GM23338 (cell line): ENCODE measurements around the gene IPP. TPM values are rescaled to one million over a fixed set of nuclear protein-coding genes. Genes with fewer than 3 reads are reported as not detected.
"Not testable (repeated sequence)": the region's sequence is repeated elsewhere in the genome, so short reads cannot be mapped to it uniquely, and the experiment has no call there.

Experiments
- ATAC-seq: fragments of 200-7000 bp; cut with Tn5 transposase; 3 replicates; pipeline ENCODE4 v1.9.1; 2020
- DNase-seq: peaks from one replicate; pipeline ENCODE4 v3.0.0-alpha.2; 2015; ENCODE audit warnings: low spot score
- H2AFZ ChIP-seq: fragments of 200-600 bp; sonication (generic); 2 replicates; pipeline ENCODE4 v1.8.0; 2016; ENCODE audit warnings: antibody characterized with exemption, mild to moderate bottlenecking, moderate library complexity
- H3F3A ChIP-seq: fragments of 200-600 bp; sonication (generic); replicated peaks from 2 replicates; pipeline ENCODE4 v1.8.0; 2017; ENCODE audit warnings: antibody characterized with exemption, mixed run types, low read depth
- H3K27ac ChIP-seq: fragments of 200-600 bp; sonication (generic); 2 replicates; pipeline ENCODE4 v1.6.1; 2016; ENCODE audit warnings: low read depth
- H3K27me3 ChIP-seq: fragments of 200-600 bp; sonication (generic); 2 replicates; pipeline ENCODE4 v1.8.0; 2016; ENCODE audit warnings: mild to moderate bottlenecking, mixed run types, moderate library complexity; ENCODE audit not compliant: insufficient read depth
- H3K36me3 ChIP-seq: fragments of 200-600 bp; sonication (generic); 2 replicates; pipeline ENCODE4 v1.8.0; 2016; ENCODE audit warnings: mild to moderate bottlenecking; ENCODE audit not compliant: insufficient read depth
- H3K4me1 ChIP-seq: fragments of 200-600 bp; sonication (generic); 2 replicates; pipeline ENCODE4 v1.8.0; 2016; ENCODE audit warnings: mild to moderate bottlenecking, moderate library complexity; ENCODE audit not compliant: insufficient read depth
- H3K4me2 ChIP-seq: fragments of 200-600 bp; sonication (generic); 2 replicates; pipeline ENCODE4 v1.7.1; 2017; ENCODE audit warnings: mixed run types
- H3K4me3 ChIP-seq: fragments of 200-600 bp; sonication (generic); 2 replicates; pipeline ENCODE4 v1.6.1; 2016; ENCODE audit warnings: mixed run types
- H3K79me2 ChIP-seq: fragments of 200-600 bp; sonication (generic); replicated peaks from 2 replicates; pipeline ENCODE4 v1.8.0; 2017; ENCODE audit warnings: mild to moderate bottlenecking; ENCODE audit not compliant: insufficient read depth
- H3K9me2 ChIP-seq: fragments of 200-600 bp; sonication (generic); 2 replicates; pipeline ENCODE4 v1.8.0; 2017; ENCODE audit not compliant: insufficient read depth
- H4K20me1 ChIP-seq: fragments of 200-600 bp; sonication (generic); replicated peaks from 2 replicates; pipeline ENCODE4 v1.8.0; 2017; ENCODE audit warnings: mild to moderate bottlenecking; ENCODE audit not compliant: insufficient read depth
- H3K27ac Mint-ChIP-seq: 2 replicates; pipeline ENCODE4 v1.8.0; 2020; ENCODE audit warnings: inconsistent platforms, mild to moderate bottlenecking, moderate library complexity, mixed read lengths
- H3K27me3 Mint-ChIP-seq: 3 replicates; pipeline ENCODE4 v1.8.0; 2022; ENCODE audit warnings: low read depth, mild to moderate bottlenecking, moderate library complexity, mixed read lengths, inconsistent platforms; ENCODE audit not compliant: insufficient read depth, poor library complexity
- H3K36me3 Mint-ChIP-seq: 3 replicates; pipeline ENCODE4 v1.8.0; 2021; ENCODE audit warnings: low read depth, mild to moderate bottlenecking, inconsistent platforms, moderate library complexity, mixed read lengths
- H3K4me1 Mint-ChIP-seq: 3 replicates; pipeline ENCODE4 v1.8.0; 2020; ENCODE audit warnings: mild to moderate bottlenecking, inconsistent platforms, mixed read lengths
- H3K4me3 Mint-ChIP-seq: 3 replicates; pipeline ENCODE4 v1.8.0; 2021; ENCODE audit warnings: moderate library complexity, mild to moderate bottlenecking, inconsistent platforms, mixed read lengths
- H3K9me3 Mint-ChIP-seq: 3 replicates; pipeline ENCODE4 v1.8.0; 2020; ENCODE audit warnings: moderate library complexity, mild to moderate bottlenecking, inconsistent platforms, mixed read lengths
- CREB1 ChIP-seq: fragments of 250-450 bp; sonication (Bioruptor Pico); IDR thresholded peaks from 2 replicates; pipeline ENCODE4 v1.5.0; 2020; ENCODE audit warnings: low read depth, mild to moderate bottlenecking, moderate library complexity
- CTCF ChIP-seq, 2 experiments: fragments of 200-600 bp in 1 of 2; sonication (generic) in 1 of 2; conservative IDR thresholded peaks; 2 replicates each; pipeline versions ENCODE4 v1.5.1 to v1.6.1; 2016 to 2017; ENCODE audit warnings: antibody characterized with exemption in 2 of 2, low read depth in 2 of 2, mild to moderate bottlenecking in 2 of 2, moderate library complexity in 1 of 2
- EZH2phosphoT487 ChIP-seq: fragments of 200-600 bp; sonication (generic); IDR thresholded peaks from one replicate; pipeline ENCODE4 v1.8.1; 2018; ENCODE audit warnings: antibody characterized with exemption; ENCODE audit not compliant: unreplicated experiment
- STAT1 ChIP-seq: IDR thresholded peaks from one replicate; pipeline ENCODE4 v1.6.1; 2016; ENCODE audit warnings: antibody characterized with exemption; ENCODE audit not compliant: unreplicated experiment
- ZNF331 ChIP-seq: fragments of 250-450 bp; sonication (Bioruptor Pico); IDR thresholded peaks from 2 replicates; pipeline ENCODE4 v1.5.0; 2020; ENCODE audit warnings: low read depth, mild to moderate bottlenecking, moderate library complexity
- polyA plus RNA-seq: library from polyadenylated mRNA; unstranded; fragments of >200 nt; fragmentation: Nextera tagmentation; extraction: Ambion mirVana; gene quantifications from 2 replicates; pipeline ENCODE4 v1.2.1, GENCODE V29; 2016
- total RNA-seq: library from RNA; depleted of rRNA; stranded (reverse); fragments of >200 nt; shearing (Covaris generic); gene quantifications from 2 replicates; pipeline ENCODE4 v1.2.3, GENCODE V29; 2014
- TF ChIP-seq, protein P1 (sequence below): fragments of 250-450 bp; sonication (Bioruptor Pico); IDR thresholded peaks from 2 replicates; pipeline ENCODE4 v1.5.0; 2020; ENCODE audit warnings: mild to moderate bottlenecking, moderate library complexity

The IPP gene
- total and polyA plus RNA-seq, 2 experiments from 2014 or later, result 1.8 to 2.8 TPM

GRCh38 chr1:45718289-45718688 lies 32.2 kb downstream of the IPP start (continued):
- TF ChIP-seq CTCF (conservative IDR thresholded peaks at IDR 0.05; ENCODE audit: low read depth in 2 of 2) (no peak), ZNF331 (CRISPR knock-in tag) (no peak), CREB1 (CRISPR knock-in tag) (no peak), STAT1 (no peak), EZH2phosphoT487 (no peak)
- TF ChIP-seq, protein P1, sequence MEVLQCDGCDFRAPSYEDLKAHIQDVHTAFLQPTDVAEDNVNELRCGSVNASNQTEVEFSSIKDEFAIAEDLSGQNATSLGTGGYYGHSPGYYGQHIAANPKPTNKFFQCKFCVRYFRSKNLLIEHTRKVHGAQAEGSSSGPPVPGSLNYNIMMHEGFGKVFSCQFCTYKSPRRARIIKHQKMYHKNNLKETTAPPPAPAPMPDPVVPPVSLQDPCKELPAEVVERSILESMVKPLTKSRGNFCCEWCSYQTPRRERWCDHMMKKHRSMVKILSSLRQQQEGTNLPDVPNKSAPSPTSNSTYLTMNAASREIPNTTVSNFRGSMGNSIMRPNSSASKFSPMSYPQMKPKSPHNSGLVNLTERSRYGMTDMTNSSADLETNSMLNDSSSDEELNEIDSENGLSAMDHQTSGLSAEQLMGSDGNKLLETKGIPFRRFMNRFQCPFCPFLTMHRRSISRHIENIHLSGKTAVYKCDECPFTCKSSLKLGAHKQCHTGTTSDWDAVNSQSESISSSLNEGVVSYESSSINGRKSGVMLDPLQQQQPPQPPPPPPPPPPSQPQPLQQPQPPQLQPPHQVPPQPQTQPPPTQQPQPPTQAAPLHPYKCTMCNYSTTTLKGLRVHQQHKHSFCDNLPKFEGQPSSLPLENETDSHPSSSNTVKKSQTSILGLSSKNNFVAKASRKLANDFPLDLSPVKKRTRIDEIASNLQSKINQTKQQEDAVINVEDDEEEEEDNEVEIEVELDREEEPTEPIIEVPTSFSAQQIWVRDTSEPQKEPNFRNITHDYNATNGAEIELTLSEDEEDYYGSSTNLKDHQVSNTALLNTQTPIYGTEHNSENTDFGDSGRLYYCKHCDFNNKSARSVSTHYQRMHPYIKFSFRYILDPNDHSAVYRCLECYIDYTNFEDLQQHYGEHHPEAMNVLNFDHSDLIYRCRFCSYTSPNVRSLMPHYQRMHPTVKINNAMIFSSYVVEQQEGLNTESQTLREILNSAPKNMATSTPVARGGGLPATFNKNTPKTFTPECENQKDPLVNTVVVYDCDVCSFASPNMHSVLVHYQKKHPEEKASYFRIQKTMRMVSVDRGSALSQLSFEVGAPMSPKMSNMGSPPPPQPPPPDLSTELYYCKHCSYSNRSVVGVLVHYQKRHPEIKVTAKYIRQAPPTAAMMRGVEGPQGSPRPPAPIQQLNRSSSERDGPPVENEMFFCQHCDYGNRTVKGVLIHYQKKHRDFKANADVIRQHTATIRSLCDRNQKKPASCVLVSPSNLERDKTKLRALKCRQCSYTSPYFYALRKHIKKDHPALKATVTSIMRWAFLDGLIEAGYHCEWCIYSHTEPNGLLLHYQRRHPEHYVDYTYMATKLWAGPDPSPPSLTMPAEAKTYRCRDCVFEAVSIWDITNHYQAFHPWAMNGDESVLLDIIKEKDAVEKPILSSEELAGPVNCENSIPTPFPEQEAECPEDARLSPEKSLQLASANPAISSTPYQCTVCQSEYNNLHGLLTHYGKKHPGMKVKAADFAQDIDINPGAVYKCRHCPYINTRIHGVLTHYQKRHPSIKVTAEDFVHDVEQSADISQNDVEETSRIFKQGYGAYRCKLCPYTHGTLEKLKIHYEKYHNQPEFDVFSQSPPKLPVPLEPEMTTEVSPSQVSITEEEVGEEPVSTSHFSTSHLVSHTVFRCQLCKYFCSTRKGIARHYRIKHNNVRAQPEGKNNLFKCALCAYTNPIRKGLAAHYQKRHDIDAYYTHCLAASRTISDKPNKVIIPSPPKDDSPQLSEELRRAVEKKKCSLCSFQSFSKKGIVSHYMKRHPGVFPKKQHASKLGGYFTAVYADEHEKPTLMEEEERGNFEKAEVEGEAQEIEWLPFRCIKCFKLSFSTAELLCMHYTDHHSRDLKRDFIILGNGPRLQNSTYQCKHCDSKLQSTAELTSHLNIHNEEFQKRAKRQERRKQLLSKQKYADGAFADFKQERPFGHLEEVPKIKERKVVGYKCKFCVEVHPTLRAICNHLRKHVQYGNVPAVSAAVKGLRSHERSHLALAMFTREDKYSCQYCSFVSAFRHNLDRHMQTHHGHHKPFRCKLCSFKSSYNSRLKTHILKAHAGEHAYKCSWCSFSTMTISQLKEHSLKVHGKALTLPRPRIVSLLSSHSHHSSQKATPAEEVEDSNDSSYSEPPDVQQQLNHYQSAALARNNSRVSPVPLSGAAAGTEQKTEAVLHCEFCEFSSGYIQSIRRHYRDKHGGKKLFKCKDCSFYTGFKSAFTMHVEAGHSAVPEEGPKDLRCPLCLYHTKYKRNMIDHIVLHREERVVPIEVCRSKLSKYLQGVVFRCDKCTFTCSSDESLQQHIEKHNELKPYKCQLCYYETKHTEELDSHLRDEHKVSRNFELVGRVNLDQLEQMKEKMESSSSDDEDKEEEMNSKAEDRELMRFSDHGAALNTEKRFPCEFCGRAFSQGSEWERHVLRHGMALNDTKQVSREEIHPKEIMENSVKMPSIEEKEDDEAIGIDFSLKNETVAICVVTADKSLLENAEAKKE (CRISPR knock-in tag), result no peak

GRCh38 chr1:45717386-45717785 lies 33.1 kb downstream of the IPP start:
- H3K9me3 Mint-ChIP-seq, H3K4me2 ChIP-seq, H3K36me3 ChIP-seq, H3K9me2 ChIP-seq, H3K4me1 ChIP-seq, H3K27ac Mint-ChIP-seq, DNase-seq, H3K27me3 Mint-ChIP-seq, H3K4me3 ChIP-seq, H3K27me3 ChIP-seq, H3F3A ChIP-seq, H2AFZ ChIP-seq, H3K27ac ChIP-seq, H3K4me1 Mint-ChIP-seq, H3K79me2 ChIP-seq, H4K20me1 ChIP-seq, H3K4me3 Mint-ChIP-seq, H3K36me3 Mint-ChIP-seq, ATAC-seq: not testable (repeated sequence)
